ENCODE data around the gene P3H2. TPM values are rescaled to one million over a fixed set of nuclear protein-coding genes. Genes with fewer than 3 reads are reported as not detected.
"Not testable (repeated sequence)": the region's sequence is repeated elsewhere in the genome, so short reads cannot be mapped to it uniquely, and the experiment has no call there.

The P3H2 gene
- total RNA-seq, 1 donor from 2014 or later: 143 TPM

DNA sequence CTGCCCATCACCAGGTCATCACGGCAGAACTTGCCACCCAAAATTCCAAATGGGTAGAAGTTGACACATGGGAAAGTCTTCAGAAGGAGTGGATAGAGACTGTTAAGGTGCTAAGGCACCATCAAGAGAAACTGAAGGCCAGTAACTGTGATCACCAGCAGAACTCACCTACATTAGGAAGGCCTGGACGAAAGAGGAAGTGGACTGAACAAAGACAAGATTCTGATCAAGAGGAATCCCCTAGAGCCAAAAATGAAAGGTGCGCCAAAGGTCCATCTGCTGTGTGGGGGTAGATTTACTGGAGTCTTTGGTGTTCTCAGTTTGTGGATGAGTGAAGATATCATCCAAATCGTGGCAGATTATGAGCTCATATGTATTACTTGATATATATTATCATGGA is 46.3 kb upstream of the P3H2 start:
- H3K4me1 Mint-ChIP-seq (ENCODE audit: unreplicated experiment): peaks cover 14% of the 10 kb centered on the region

DNA sequence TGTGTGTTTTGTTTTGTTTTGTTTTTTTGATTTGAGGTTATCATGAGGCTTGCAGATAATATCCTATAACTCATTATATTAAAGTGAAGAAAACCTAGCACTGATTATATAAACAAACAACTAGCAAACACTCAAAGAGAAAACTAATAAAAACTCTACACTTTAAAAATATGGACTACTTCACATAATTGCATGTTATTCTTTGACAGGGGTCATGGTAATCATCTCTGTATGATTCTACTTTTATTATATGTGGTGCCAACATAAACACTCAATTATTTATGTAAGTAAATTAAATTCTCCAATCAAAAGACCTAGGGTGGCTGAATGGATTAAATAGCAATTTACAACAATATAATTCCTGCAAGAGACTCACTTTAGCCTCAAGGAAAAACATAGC is 44.6 kb upstream of the P3H2 start:
- Mint-ChIP-seq H3K27ac (ENCODE audit: unreplicated experiment) (no peak overlapping the region), H3K4me3 (ENCODE audit: unreplicated experiment) (no peak overlapping the region)
- TF ChIP-seq, protein P1, sequence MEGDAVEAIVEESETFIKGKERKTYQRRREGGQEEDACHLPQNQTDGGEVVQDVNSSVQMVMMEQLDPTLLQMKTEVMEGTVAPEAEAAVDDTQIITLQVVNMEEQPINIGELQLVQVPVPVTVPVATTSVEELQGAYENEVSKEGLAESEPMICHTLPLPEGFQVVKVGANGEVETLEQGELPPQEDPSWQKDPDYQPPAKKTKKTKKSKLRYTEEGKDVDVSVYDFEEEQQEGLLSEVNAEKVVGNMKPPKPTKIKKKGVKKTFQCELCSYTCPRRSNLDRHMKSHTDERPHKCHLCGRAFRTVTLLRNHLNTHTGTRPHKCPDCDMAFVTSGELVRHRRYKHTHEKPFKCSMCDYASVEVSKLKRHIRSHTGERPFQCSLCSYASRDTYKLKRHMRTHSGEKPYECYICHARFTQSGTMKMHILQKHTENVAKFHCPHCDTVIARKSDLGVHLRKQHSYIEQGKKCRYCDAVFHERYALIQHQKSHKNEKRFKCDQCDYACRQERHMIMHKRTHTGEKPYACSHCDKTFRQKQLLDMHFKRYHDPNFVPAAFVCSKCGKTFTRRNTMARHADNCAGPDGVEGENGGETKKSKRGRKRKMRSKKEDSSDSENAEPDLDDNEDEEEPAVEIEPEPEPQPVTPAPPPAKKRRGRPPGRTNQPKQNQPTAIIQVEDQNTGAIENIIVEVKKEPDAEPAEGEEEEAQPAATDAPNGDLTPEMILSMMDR (IDR thresholded peaks at IDR 0.05): no peak

More for the DNA sequence above, 46.3 kb upstream of the P3H2 start:
- Mint-ChIP-seq H3K36me3 (ENCODE audit: unreplicated experiment) (no peaks in the 10 kb centered on the region), H3K27ac (ENCODE audit: unreplicated experiment) (no peak overlapping the region), H3K27me3 (ENCODE audit: unreplicated experiment) (no peaks in the 10 kb centered on the region), H3K9me3 (ENCODE audit: unreplicated experiment) (peaks cover 4% of the 10 kb centered on the region), H3K4me3 (ENCODE audit: unreplicated experiment) (no peak overlapping the region)
- TF ChIP-seq, protein P1 (IDR thresholded peaks at IDR 0.05): no peak
- DNase-seq (ENCODE audit: extremely low spot score, unreplicated experiment): no peak

DNA sequence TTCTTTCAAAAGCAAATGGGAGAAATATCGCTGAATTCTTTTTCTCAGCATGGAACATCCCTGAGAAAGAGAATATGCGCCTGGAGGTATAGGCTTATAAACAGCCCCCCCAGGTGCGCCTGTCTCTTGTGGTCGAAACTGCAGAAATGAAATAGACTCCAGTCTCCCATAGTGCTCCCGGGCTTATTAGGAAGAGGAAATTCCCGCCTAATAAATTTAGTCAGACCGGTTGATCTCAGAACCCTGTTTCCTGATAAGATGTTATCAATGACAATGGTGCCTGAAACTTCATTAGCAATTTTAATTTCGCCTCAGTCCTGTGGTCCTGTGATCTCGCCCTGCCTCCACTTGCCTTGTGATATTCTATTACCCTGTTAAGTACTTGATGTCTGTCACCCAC is 41.3 kb upstream of the P3H2 start:
- DNase-seq (ENCODE audit: extremely low spot score, unreplicated experiment); H3K36me3 Mint-ChIP-seq (ENCODE audit: unreplicated experiment); H3K4me1 Mint-ChIP-seq (ENCODE audit: unreplicated experiment); H3K9me3 Mint-ChIP-seq (ENCODE audit: unreplicated experiment); H3K4me3 Mint-ChIP-seq (ENCODE audit: unreplicated experiment); H3K27me3 Mint-ChIP-seq (ENCODE audit: unreplicated experiment); H3K27ac Mint-ChIP-seq (ENCODE audit: unreplicated experiment): not testable (repeated sequence)

More for the DNA sequence above, 44.6 kb upstream of the P3H2 start:
- no peaks in the 10 kb centered on the region for H3K36me3 Mint-ChIP-seq (ENCODE audit: unreplicated experiment)
- peaks cover 14% of the 10 kb centered on the region for H3K4me1 Mint-ChIP-seq (ENCODE audit: unreplicated experiment)
- H3K27me3 Mint-ChIP-seq (ENCODE audit: unreplicated experiment): no peaks in the 10 kb centered on the region
- DNase-seq (ENCODE audit: extremely low spot score, unreplicated experiment): no peak
- peaks cover 8% of the 10 kb centered on the region for H3K9me3 Mint-ChIP-seq (ENCODE audit: unreplicated experiment)

DNA sequence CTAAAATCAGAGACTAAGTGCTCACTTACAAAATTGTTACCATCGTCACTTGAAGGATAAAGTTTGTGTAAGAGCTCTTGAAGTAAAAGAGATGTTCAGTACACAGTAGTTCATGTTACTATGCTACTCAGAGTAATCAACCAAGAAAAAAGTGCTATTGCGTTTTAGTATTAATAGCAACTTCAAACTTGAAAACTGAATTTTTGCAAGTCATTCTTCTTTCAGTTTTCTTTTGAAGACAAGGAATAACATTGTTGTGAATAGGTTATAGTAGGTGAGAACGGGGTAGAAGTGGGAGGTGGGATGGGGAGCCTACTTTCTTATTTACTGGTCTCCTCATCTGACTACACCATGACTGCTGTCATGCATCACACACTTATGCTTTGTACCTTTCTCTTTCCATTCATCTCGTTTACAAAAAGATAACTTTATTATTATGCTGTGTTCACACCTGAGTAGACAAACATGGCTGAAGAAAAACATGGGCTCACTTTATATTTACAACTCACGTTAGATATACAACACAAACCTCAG is 39.3 kb upstream of the P3H2 start:
- peaks cover 4% of the 10 kb centered on the region for H3K4me1 Mint-ChIP-seq (ENCODE audit: unreplicated experiment)
- H3K4me3 Mint-ChIP-seq (ENCODE audit: unreplicated experiment): no peak overlapping the region
- H3K9me3 Mint-ChIP-seq (ENCODE audit: unreplicated experiment): peaks cover 8% of the 10 kb centered on the region
- TF ChIP-seq, protein P1 (IDR thresholded peaks at IDR 0.05): no peak
- no peak for DNase-seq (ENCODE audit: extremely low spot score, unreplicated experiment)
- no peaks in the 10 kb centered on the region for H3K36me3 Mint-ChIP-seq (ENCODE audit: unreplicated experiment)
- H3K27ac Mint-ChIP-seq (ENCODE audit: unreplicated experiment): no peak overlapping the region
- H3K27me3 Mint-ChIP-seq (ENCODE audit: unreplicated experiment): no peaks in the 10 kb centered on the region

DNA sequence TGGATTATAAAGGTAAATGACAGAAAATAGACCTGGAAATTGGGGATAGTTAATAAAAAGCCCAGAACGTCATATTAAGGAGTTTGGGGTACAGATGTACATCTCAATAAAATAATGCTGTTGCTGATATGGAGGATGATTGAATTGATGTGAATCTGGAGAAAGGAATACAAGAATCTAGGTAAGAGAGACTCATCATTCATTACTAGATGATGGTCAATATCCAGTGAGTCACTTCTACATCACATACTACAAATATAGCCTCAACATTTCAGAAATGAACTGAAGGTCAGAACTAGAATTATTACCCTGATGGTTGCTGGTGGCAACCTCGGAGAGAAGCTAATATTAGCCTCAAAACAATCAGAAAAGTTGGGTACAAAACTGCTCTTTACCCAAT is 37.6 kb upstream of the P3H2 start:
- DNase-seq (ENCODE audit: extremely low spot score, unreplicated experiment): no peak
- Mint-ChIP-seq H3K27ac (ENCODE audit: unreplicated experiment) (no peak overlapping the region), H3K27me3 (ENCODE audit: unreplicated experiment) (no peaks in the 10 kb centered on the region), H3K4me1 (ENCODE audit: unreplicated experiment) (peaks cover 1% of the 10 kb centered on the region), H3K9me3 (ENCODE audit: unreplicated experiment) (peaks cover 4% of the 10 kb centered on the region), H3K4me3 (ENCODE audit: unreplicated experiment) (no peak overlapping the region), H3K36me3 (ENCODE audit: unreplicated experiment) (no peaks in the 10 kb centered on the region)
- TF ChIP-seq, protein P1 (IDR thresholded peaks at IDR 0.05): no peak

DNA sequence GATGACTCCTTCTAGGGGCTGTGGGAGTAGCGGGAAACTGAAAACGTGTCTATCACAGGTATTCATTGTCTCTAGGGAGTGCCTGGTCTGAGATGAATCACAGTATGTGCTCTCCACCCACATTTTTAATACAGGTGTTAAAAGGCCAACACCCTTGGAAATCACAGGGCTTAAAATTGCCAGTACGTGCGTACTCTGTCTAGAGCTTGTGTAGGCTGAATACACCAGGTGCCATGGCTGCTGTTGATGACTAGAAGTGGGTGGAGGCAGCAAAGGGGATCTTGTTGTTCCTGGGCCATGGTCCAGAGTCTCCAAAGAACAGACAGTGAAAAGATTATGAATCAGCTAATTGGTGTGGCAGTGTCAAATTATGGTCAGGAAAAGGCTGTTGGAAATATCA is 35.1 kb upstream of the P3H2 start:
- Mint-ChIP-seq H3K4me1 (ENCODE audit: unreplicated experiment) (peaks cover 18% of the 10 kb centered on the region), H3K27ac (ENCODE audit: unreplicated experiment) (no peak overlapping the region), H3K27me3 (ENCODE audit: unreplicated experiment) (no peaks in the 10 kb centered on the region), H3K9me3 (ENCODE audit: unreplicated experiment) (no peaks in the 10 kb centered on the region), H3K4me3 (ENCODE audit: unreplicated experiment) (no peak overlapping the region), H3K36me3 (ENCODE audit: unreplicated experiment) (no peaks in the 10 kb centered on the region)
- DNase-seq (ENCODE audit: extremely low spot score, unreplicated experiment): no peak
- TF ChIP-seq, protein P1 (IDR thresholded peaks at IDR 0.05): no peak
